Stromal cell of bone marrow (primary cell): ENCODE results near the gene PHACTR3.

Experiments
- DNase-seq: peaks from one replicate; pipeline ENCODE4 v3.0.0-alpha.2; 2012; ENCODE audit warnings: low read depth

PHACTR3 gene

GRCh38 chr20:59574308-59574707, 30.0 kb upstream of the PHACTR3 start:
- no peak for DNase-seq

- no peak for DNase-seq
Observed at GRCh38 chr20:59575216-59575615, 29.1 kb upstream of the PHACTR3 start.

- DNase-seq, result no peak
Observed at GRCh38 chr20:59575653-59576052, 28.7 kb upstream of the PHACTR3 start.

DNA sequence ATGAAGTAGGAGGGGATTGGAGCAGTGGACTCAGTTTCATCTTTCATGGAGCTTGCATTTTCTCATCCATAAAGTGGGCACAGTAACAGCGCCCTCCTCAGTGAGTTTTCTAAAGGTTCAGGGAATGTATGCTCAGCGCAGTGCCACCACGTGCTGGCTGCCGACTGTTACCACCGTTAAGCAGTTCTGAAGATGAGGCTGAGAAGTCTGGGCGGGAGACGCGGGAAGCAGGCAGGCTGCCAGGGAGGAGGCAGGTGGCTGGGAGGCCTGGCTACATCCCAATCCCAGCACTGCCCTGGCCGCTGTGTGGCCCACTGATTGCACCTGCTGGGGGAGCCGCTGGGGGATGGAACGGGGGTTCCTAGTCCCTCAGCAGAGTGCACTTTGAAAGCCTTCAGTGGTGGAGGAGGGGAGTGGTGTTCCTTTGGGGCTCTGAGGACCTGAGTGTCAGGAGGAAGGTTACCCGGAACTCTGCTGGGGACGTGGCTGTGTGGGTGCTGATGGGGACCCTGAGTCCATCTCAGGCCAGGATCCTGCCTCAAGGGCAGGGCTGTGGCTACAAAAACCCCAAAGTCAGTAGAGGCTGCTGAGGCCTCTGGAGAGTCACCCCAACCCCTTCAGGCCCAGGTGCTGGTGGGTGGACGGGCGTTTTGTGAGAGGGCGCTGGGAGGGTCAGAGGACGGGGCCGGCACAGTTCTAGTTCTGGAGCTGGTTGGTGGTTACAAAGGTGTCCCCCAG, 28.0 kb upstream of the PHACTR3 start:
- DNase-seq, result no peak

DNA sequence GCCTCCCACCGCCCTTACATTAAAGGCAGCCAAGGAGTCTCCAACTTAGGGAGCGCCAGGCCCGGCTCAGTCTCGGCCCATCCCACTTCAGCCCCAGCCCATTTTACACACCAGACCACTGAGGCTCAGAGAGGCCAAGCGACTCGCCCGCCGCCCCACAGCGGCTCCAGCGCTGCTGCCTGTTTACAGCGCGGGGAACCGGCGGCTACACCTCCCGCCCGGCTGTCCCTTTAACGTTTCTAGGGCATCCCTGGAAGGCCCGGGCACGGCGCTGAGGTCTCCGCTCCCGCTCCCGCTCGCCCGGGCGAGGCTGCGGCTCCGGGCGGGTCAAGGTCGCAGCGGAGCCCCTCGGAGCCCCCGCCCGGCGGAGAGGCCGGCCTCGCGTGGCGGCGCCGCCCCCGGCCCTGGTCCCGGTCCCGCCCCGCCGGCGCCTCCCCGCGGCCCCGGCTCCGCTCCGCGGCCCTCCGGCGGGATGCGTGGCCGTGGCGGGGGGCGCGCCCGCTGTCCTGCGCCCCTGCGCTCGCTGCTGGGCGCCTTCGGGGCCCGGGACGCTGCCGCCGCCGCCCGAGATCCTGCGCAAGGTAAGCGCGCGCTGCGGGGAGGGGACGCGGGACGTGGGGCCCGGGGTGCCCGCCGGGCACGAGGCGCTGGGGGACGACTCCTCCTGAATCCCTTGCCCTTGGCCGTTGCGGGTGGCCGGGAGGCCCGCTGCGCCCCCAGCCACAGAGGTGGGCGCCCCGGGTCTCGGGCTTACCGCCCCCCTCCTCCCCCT, 27.1 kb upstream of the PHACTR3 start:
- no peak for DNase-seq

- DNase-seq, result no peak
Observed at GRCh38 chr20:59577809-59578435, 26.4 kb upstream of the PHACTR3 start.

GRCh38 chr20:59578436-59579403, 25.6 kb upstream of the PHACTR3 start:
- DNase-seq, result no peak

DNA sequence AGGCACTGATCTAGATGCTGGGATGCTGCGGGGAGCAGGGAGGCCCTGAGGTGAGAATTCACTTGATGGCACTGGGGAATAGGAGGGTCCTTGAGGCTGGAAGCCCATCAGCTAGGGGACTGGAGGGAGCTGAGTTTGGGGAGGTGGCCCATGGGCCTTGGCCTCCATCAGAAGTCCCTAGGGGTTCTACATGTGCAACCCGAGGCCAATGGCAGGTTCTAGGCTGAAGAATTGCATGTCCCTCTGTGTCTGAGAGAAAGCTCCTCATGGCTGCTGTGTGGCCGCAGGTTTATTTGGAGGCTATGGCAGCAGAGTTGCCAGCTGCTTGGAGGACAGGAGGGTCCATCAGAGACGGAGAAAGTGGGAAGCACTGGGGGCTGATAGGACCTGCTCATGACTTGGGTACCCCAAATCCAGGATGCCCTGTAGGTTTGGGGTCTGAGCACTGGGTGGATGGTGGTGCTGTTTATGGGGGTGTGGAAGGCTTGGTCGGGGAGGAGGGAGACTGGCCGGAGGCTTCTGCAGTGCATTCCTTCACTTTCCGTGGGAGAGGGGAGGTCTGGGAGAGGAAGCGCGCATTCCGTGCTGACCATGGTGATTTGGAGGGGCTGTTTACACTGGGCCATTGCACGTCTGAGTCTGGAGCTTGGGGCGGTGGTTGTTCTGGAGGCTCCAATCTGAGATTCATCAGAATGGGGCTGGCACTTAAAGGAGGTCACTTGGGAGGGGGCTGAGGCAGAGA, 24.8 kb upstream of the PHACTR3 start:
- DNase-seq, result no peak

- no peak for DNase-seq
Observed at GRCh38 chr20:59580146-59580946, 24.0 kb upstream of the PHACTR3 start.

DNA sequence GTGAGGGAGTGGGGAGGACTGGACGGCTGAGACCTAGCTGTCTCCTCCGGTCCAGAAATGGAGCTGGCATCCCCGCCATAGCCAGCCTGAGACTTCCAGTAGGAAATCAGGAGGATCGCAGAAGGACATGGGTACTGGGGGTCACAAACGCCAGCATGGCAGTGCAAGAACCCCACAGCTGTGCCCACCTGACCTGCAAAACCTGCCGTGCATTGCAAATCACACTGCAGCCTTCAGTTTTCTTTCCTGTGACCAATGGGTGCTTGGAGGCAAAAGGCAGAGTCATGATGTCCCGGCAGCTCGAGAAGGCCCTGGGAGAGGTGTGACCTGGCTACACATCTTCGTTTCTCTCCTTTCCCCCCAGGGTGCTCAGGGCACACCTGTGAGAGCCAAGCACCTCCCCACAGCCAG, 23.3 kb upstream of the PHACTR3 start:
- no peak for DNase-seq

DNA sequence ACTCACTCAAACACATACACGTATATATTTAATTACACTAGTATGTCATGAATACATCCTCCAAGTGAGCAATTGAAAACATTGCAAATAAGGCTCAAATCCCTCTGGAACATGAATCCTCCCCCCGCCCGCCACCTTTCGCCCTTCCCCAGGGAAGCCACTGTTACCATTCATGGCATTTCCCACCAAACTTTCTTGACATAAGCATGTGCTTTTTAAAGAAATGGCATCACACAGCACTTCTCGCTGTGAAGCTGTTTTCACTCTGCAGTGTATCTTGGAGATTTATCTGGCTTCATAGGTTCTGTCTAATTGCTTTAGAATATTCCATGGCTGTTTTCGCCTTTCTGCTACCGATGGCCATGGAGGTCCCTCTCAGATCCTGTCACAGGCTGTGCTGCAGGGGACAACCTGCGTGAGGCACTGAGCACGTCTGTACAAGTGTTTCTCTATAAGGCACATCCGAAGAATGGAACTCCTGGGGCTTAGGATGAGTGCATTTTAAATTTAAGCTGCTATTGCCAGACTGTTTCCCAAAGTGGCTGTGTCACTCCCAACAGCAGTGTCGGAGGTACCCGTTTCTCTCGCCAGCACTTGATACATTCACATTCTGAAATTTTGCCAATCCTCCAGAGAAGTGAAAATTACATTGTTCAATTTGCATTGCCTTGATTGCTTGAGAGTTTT, 22.2 kb upstream of the PHACTR3 start:
- no peak for DNase-seq

DNA sequence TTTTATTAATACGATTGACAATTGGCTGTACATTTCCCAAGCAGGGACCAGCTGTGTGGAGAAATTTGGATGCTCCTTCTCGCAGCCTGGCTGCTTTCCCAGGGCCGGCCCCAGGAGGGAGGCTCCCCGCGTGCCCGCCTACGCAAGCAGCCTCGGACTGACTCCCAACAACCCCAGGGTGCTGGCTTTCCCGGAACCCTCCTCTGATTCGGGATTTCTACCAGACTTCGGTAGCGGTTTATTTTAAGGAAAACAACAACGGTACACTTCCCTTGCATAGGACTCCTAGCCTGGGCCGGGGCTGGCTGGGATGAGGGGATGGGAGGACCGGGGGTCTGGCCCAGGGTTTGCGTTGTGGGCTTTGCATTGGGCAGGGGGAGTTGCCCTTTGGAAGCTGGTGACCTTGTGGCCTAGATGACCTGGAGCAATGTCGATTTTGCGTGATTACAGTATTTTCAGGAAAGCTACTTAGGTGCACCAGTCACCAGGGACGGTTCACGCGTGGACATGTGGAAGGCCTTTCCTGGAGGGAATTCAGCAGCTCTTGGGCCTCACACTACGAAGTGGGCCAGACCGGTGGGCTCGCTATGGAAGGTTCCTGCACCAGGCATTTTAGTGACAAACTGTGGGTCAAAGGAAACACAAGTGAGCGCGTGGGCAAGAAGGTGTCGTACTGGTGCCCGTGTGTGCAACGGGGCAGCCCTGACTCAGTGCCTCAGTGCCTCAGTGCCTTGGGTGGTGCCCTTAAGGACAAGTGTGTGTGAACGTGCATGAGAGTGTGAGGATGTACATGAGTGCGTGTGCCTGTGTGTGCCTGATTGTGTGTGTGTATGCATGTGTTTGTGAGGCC, 20.7 kb upstream of the PHACTR3 start:
- DNase-seq, result no peak

GRCh38 chr20:59584278-59584925, 19.9 kb upstream of the PHACTR3 start:
- DNase-seq, result no peak

DNA sequence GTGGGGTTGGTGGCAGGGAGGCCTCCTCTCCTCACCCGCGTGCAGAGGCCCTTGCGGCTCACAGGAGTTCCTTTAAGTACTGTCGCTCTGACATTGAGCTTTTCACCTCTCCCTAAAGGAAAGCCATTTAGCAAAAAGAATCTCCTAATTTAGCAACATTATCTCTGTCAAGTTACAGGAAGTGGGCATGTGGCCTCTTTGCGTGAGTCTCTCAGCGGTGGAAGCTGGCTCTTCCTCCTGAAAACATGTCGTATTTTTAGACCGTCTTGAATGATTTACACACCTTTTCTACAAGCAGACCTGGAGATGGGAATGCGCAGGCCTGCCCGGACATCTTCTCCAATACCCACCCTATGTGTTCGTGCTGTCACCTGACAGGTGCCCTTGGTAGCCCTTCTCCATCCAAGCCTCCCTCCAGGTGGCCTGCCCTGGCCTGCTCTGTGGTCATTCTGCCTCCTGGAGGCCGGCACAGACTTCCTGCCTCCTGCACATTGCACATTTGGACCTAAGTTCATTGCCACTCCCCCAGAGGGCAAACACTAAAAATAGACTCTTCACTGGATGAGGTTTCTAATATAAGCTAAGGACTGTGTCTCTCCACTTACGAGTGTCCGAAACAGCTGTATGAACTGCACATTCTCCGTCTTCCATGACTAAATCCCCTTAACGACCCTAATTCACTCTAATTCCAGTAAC, 18.5 kb upstream of the PHACTR3 start:
- DNase-seq, result no peak

GRCh38 chr20:59586613-59587012, 17.7 kb upstream of the PHACTR3 start:
- DNase-seq, result no peak

DNA sequence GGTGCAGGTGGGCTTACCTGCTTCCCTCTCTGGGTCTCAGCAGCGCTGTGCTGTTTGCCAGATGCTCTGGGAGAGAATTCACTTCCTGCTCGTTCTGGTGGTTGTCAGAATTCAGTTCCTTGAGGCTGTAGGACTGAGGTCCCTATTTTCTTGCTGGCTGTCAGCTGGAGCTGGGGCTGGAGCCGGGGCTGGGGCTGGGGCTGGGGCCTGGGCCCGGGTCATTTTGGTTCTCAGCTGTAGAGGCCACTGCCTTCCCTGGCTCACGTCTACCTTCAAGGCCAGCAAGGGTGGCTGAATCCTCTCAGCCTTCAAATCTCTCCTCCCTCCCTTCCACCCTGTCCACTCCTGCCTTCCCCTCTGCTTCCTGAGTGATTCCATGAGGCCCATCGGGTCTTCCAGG, 16.8 kb upstream of the PHACTR3 start:
- no peak for DNase-seq

- no peak for DNase-seq
Observed at GRCh38 chr20:59588236-59588855, 16.0 kb upstream of the PHACTR3 start.
